Measurements from ENCODE around the gene PIK3R3. TPM values are rescaled to one million over a fixed set of nuclear protein-coding genes. Genes with fewer than 3 reads are reported as not detected.

PIK3R3 gene
- total RNA-seq, 2 donors from 2014 or later, result 18.4 to 19.0 TPM

- Mint-ChIP-seq H3K9me3 (no peaks in the 10 kb centered on the region), H3K27ac (no peak overlapping the region), H3K27me3 (ENCODE audit: insufficient read depth) (no peaks in the 10 kb centered on the region), H3K4me1 (peaks cover 17% of the 10 kb centered on the region), H3K4me3 (no peak overlapping the region), H3K36me3 (ENCODE audit: low read depth) (peaks cover 51% of the 10 kb centered on the region)
- Histone ChIP-seq H3K4me1 (ENCODE audit: control insufficient read depth, insufficient read depth, low read length) (peaks cover 6% of the 10 kb centered on the region), H3K4me3 (ENCODE audit: low read length) (no peak overlapping the region), H3K27me3 (ENCODE audit: control insufficient read depth, insufficient read depth, low read length, poor library complexity, severe bottlenecking) (no peaks in the 10 kb centered on the region), H3K9me3 (ENCODE audit: control insufficient read depth, low read length) (no peaks in the 10 kb centered on the region), H3K27ac (ENCODE audit: low read depth, low read length) (no peak overlapping the region), H3K36me3 (ENCODE audit: control insufficient read depth, insufficient read depth, low read length) (peaks cover 54% of the 10 kb centered on the region), H3K9ac (ENCODE audit: extremely low read depth, low read length, poor library complexity, severe bottlenecking) (no peak overlapping the region)
- no peak for TF ChIP-seq CTCF (conservative IDR thresholded peaks at IDR 0.05)
- DNase-seq, result peak; percentile 28
- WGBS, 2 experiments (ENCODE audit: insufficient coverage in 1 of 2, insufficient read length in 1 of 2), result 98 to 100% methylated on average over 3 of the region's 3 CpGs
These were observed 129.8 kb downstream of the PIK3R3 start for GRCh38 chr1:46002551-46003150.

- no peak overlapping the region for H3K9ac ChIP-seq (ENCODE audit: extremely low read depth, low read length, poor library complexity, severe bottlenecking)
- no peak for TF ChIP-seq CTCF (conservative IDR thresholded peaks at IDR 0.05)
- Mint-ChIP-seq H3K27ac (no peak overlapping the region), H3K36me3 (ENCODE audit: low read depth) (peaks cover 40% of the 10 kb centered on the region), H3K27me3 (ENCODE audit: insufficient read depth) (no peaks in the 10 kb centered on the region), H3K4me1 (peaks cover 26% of the 10 kb centered on the region), H3K4me3 (no peak overlapping the region), H3K9me3 (no peaks in the 10 kb centered on the region)
- WGBS, 2 experiments (ENCODE audit: insufficient coverage in 1 of 2, insufficient read length in 1 of 2), result 89 to 100% methylated on average over 2 to 3 of the region's 3 CpGs
- H3K36me3 ChIP-seq (ENCODE audit: control insufficient read depth, insufficient read depth, low read length), result peaks cover 42% of the 10 kb centered on the region
- peaks cover 6% of the 10 kb centered on the region for H3K4me1 ChIP-seq (ENCODE audit: control insufficient read depth, insufficient read depth, low read length)
- H3K9me3 ChIP-seq (ENCODE audit: control insufficient read depth, low read length), result no peaks in the 10 kb centered on the region
- H3K27me3 ChIP-seq (ENCODE audit: control insufficient read depth, insufficient read depth, low read length, poor library complexity, severe bottlenecking), result no peaks in the 10 kb centered on the region
- DNase-seq, result peak; percentile 33
- H3K27ac ChIP-seq (ENCODE audit: low read depth, low read length), result no peak overlapping the region
- H3K4me3 ChIP-seq (ENCODE audit: low read length), result no peak overlapping the region
These were observed 131.2 kb downstream of the PIK3R3 start for GRCh38 chr1:46001081-46001785.

GRCh38 chr1:45999507-45999906 is 132.9 kb downstream of the PIK3R3 start:
- WGBS, 2 experiments (ENCODE audit: insufficient coverage in 1 of 2, insufficient read length in 1 of 2), result 95% methylated on average over 2 of the region's 2 CpGs; no CpG with 5 or more reads in 1 of the 2 experiments
- no peaks in the 10 kb centered on the region for H3K9me3 Mint-ChIP-seq
- no peak overlapping the region for H3K27ac ChIP-seq (ENCODE audit: low read depth, low read length)

More at GRCh38 chr1:45999507-45999906, 132.9 kb downstream of the PIK3R3 start:
- Histone ChIP-seq H3K4me1 (ENCODE audit: control insufficient read depth, insufficient read depth, low read length) (no peaks in the 10 kb centered on the region), H3K27me3 (ENCODE audit: control insufficient read depth, insufficient read depth, low read length, poor library complexity, severe bottlenecking) (no peaks in the 10 kb centered on the region), H3K9ac (ENCODE audit: extremely low read depth, low read length, poor library complexity, severe bottlenecking) (no peak overlapping the region), H3K4me3 (ENCODE audit: low read length) (no peak overlapping the region), H3K9me3 (ENCODE audit: control insufficient read depth, low read length) (no peaks in the 10 kb centered on the region), H3K36me3 (ENCODE audit: control insufficient read depth, insufficient read depth, low read length) (peaks cover 28% of the 10 kb centered on the region)
- peaks cover 28% of the 10 kb centered on the region for H3K36me3 Mint-ChIP-seq (ENCODE audit: low read depth)
- H3K27ac Mint-ChIP-seq, result no peak overlapping the region
- H3K4me1 Mint-ChIP-seq, result peaks cover 20% of the 10 kb centered on the region
- no peaks in the 10 kb centered on the region for H3K27me3 Mint-ChIP-seq (ENCODE audit: insufficient read depth)
- no peak for DNase-seq
- no peak overlapping the region for H3K4me3 Mint-ChIP-seq
- TF ChIP-seq CTCF (conservative IDR thresholded peaks at IDR 0.05), result no peak
